ENCODE measurements around the gene ZFHX3. TPM values are rescaled to one million over a fixed set of nuclear protein-coding genes. Genes with fewer than 3 reads are reported as not detected.

Gene ZFHX3
- total RNA-seq (2022) = 13.6 and 17.8 TPM in 2 replicates
- percentile 48 among the genes with signal in this experiment for Bru-seq, nascent RNA
- BruChase-seq, experiment 1, labeled RNA remaining after a 6-hour chase = percentile 47 among the genes with signal in this experiment
- percentile 44 among the genes with signal in this experiment for BruChase-seq, experiment 2, labeled RNA remaining after a 2-hour chase
- long read RNA-seq, partial matches to known transcripts = 2 of 16 reads
- long read RNA-seq, other reads (novel, unspliced or antisense) = 14 of 16 reads

GRCh38 chr16:73047536-73048291 is at the start of gene ZFHX3:
Gene ZFHX3, minus strand, starts transcription at chr16:73048128. Its CDS starts 87,983 bp downstream, at chr16:72960145.
- CTCF ChIA-PET = interaction anchor here (0.6 to 0.9 kb wide), 3 partner anchors 12 to 87 kb away, joined by 3 read pairs; no protein-coding TSS in a partner anchor
- H3K4me1 Mint-ChIP-seq (ENCODE audit: low read depth, unreplicated experiment) = peaks cover 45% of the 10 kb centered on the region
- H3K9me3 Mint-ChIP-seq (ENCODE audit: low read depth, unreplicated experiment) = no peaks in the 10 kb centered on the region
- intact Hi-C loops (cut with micrococcal nuclease; ENCODE audit: unreplicated experiment) = loop anchor here (5.0 kb wide), 2 partner anchors 200 to 545 kb away; no protein-coding TSS in a partner anchor
- DNase-seq = peak; percentile 71
- TF ChIP-seq CTCF (IDR thresholded peaks at IDR 0.05; ENCODE audit: unreplicated experiment) = no peak
- no peaks in the 10 kb centered on the region for H3K27me3 Mint-ChIP-seq (ENCODE audit: unreplicated experiment)
- H3K27ac Mint-ChIP-seq (ENCODE audit: unreplicated experiment) = peak within 1 kb of the TSS; percentile 53
- BruUV-seq (replicated peaks) = no TSS peak
- peaks cover 12% of the 10 kb centered on the region for H3K36me3 Mint-ChIP-seq (ENCODE audit: insufficient read depth, unreplicated experiment)
- H3K4me3 Mint-ChIP-seq (ENCODE audit: low read depth, unreplicated experiment) = peak within 1 kb of the TSS; percentile 51

GRCh38 chr16:73096510-73096909 is 48.6 kb upstream of the ZFHX3 start:
- no peak for TF ChIP-seq CTCF (IDR thresholded peaks at IDR 0.05; ENCODE audit: unreplicated experiment)
- Mint-ChIP-seq H3K4me1 (ENCODE audit: low read depth, unreplicated experiment) (peaks cover 11% of the 10 kb centered on the region), H3K27ac (ENCODE audit: unreplicated experiment) (no peak overlapping the region), H3K9me3 (ENCODE audit: low read depth, unreplicated experiment) (no peaks in the 10 kb centered on the region), H3K27me3 (ENCODE audit: unreplicated experiment) (peaks cover 95% of the 10 kb centered on the region), H3K36me3 (ENCODE audit: insufficient read depth, unreplicated experiment) (no peaks in the 10 kb centered on the region), H3K4me3 (ENCODE audit: low read depth, unreplicated experiment) (no peak overlapping the region)
- CTCF ChIA-PET = interaction anchor here (0.9 kb wide), 1 partner anchor 264 kb away, joined by 3 read pairs; no protein-coding TSS in a partner anchor
- no peak for DNase-seq
- BruUV-seq (replicated peaks) = no TSS peak
- intact Hi-C loops (cut with micrococcal nuclease; ENCODE audit: unreplicated experiment) = no loop called here

- no TSS peak for BruUV-seq (replicated peaks)
- Mint-ChIP-seq H3K9me3 (ENCODE audit: low read depth, unreplicated experiment) (no peaks in the 10 kb centered on the region), H3K27me3 (ENCODE audit: unreplicated experiment) (peaks cover 95% of the 10 kb centered on the region), H3K4me1 (ENCODE audit: low read depth, unreplicated experiment) (peaks cover 11% of the 10 kb centered on the region), H3K36me3 (ENCODE audit: insufficient read depth, unreplicated experiment) (no peaks in the 10 kb centered on the region), H3K4me3 (ENCODE audit: low read depth, unreplicated experiment) (no peak overlapping the region), H3K27ac (ENCODE audit: unreplicated experiment) (no peak overlapping the region)
- DNase-seq = peak; percentile 28
- CTCF ChIA-PET = interaction anchor here (0.6 to 1.2 kb wide), 3 partner anchors 202 to 264 kb away, joined by 3 to 7 read pairs (median 4); no protein-coding TSS in a partner anchor
- no peak for TF ChIP-seq CTCF (IDR thresholded peaks at IDR 0.05; ENCODE audit: unreplicated experiment)
- intact Hi-C loops (cut with micrococcal nuclease; ENCODE audit: unreplicated experiment) = no loop called here
Measured at GRCh38 chr16:73095885-73096421, 48.0 kb upstream of the ZFHX3 start.

GRCh38 chr16:73095142-73095820 is 47.4 kb upstream of the ZFHX3 start:
- H3K27ac Mint-ChIP-seq (ENCODE audit: unreplicated experiment) = no peak overlapping the region
- TF ChIP-seq CTCF (IDR thresholded peaks at IDR 0.05; ENCODE audit: unreplicated experiment) = no peak

More at GRCh38 chr16:73095142-73095820, 47.4 kb upstream of the ZFHX3 start:
- CTCF ChIA-PET = interaction anchor here (0.6 to 1.2 kb wide), 5 partner anchors 25 to 263 kb away, joined by 3 to 7 read pairs (median 4); no protein-coding TSS in a partner anchor
- Mint-ChIP-seq H3K4me3 (ENCODE audit: low read depth, unreplicated experiment) (no peak overlapping the region), H3K36me3 (ENCODE audit: insufficient read depth, unreplicated experiment) (no peaks in the 10 kb centered on the region), H3K27me3 (ENCODE audit: unreplicated experiment) (peaks cover 95% of the 10 kb centered on the region), H3K9me3 (ENCODE audit: low read depth, unreplicated experiment) (no peaks in the 10 kb centered on the region), H3K4me1 (ENCODE audit: low read depth, unreplicated experiment) (peaks cover 11% of the 10 kb centered on the region)
- intact Hi-C loops (cut with micrococcal nuclease; ENCODE audit: unreplicated experiment) = no loop called here
- no TSS peak for BruUV-seq (replicated peaks)
- DNase-seq = peak; percentile 41
